CD4-positive, alpha-beta T cell (primary cell): ENCODE measurements around the gene BTBD17. TPM values are rescaled to one million over a fixed set of nuclear protein-coding genes. Genes with fewer than 3 reads are reported as not detected.

Experiments used
- ATAC-seq: fragments of 200-7000 bp; cut with Tn5 transposase; one replicate; pipeline ENCODE4 v1.10.0; 2022; ENCODE audit warnings: mild to moderate bottlenecking; ENCODE audit not compliant: poor library complexity
- CTCF ChIA-PET: fragments of 350-600 bp; sonication (Branson Sonifier 250); formaldehyde crosslinking; loops from one replicate; lab custom pipeline; 2021; ENCODE audit warnings: antibody characterized with exemption, inconsistent platforms; lab: Charles Lee
- POLR2A ChIA-PET: fragments of 350-600 bp; sonication (Branson Sonifier 250); formaldehyde crosslinking; loops from one replicate; lab custom pipeline; 2021; ENCODE audit warnings: antibody characterized with exemption, inconsistent platforms; lab: Charles Lee
- DNase-seq, 14 experiments: peaks; one replicate each; pipeline ENCODE4 v3.0.0-alpha.2; 2013 to 2020; ENCODE audit warnings: mixed read lengths in 2 of 14
- H3K27ac ChIP-seq, 2 donors: one replicate each; pipeline versions ENCODE4 v1.5.1 to v1.7.0; 2013; ENCODE audit warnings: low read length in 2 of 2, low read depth in 1 of 2, mild to moderate bottlenecking in 1 of 2
- H3K27me3 ChIP-seq, 2 experiments: 1 replicate in 1 of 2; 2 replicates in 1 of 2; pipeline versions ENCODE4 v1.6.1 to v1.7.0; 2013; ENCODE audit warnings: low read length in 2 of 2, control low read depth in 1 of 2, mild to moderate bottlenecking in 1 of 2, moderate library complexity in 1 of 2; ENCODE audit not compliant: insufficient read depth in 2 of 2, control insufficient read depth in 1 of 2
- H3K36me3 ChIP-seq: one replicate; pipeline ENCODE4 v1.6.1; 2013; ENCODE audit warnings: low read length, control low read depth; ENCODE audit not compliant: insufficient read depth
- H3K4me1 ChIP-seq: one replicate; pipeline ENCODE4 v1.6.1; 2013; ENCODE audit warnings: low read length, control low read depth; ENCODE audit not compliant: insufficient read depth
- H3K4me3 ChIP-seq: one replicate; pipeline ENCODE4 v1.5.1; 2013; ENCODE audit warnings: mild to moderate bottlenecking, low read length, moderate library complexity
- H3K9me3 ChIP-seq, 2 experiments: 1 replicate in 1 of 2; 2 replicates in 1 of 2; pipeline versions ENCODE4 v1.6.1 to v1.7.0; 2013; ENCODE audit warnings: low read length in 2 of 2, mild to moderate bottlenecking in 2 of 2, control low read depth in 1 of 2, moderate library complexity in 1 of 2; ENCODE audit not compliant: control insufficient read depth in 1 of 2, insufficient read depth in 1 of 2
- H3K27ac Mint-ChIP-seq: one replicate; pipeline ENCODE4 v1.8.0; 2020; ENCODE audit warnings: mixed read lengths
- H3K27me3 Mint-ChIP-seq: one replicate; pipeline ENCODE4 v1.8.0; 2021; ENCODE audit warnings: mixed read lengths
- H3K36me3 Mint-ChIP-seq: one replicate; pipeline ENCODE4 v1.8.0; 2021; ENCODE audit warnings: low read depth, mixed read lengths
- H3K4me1 Mint-ChIP-seq: one replicate; pipeline ENCODE4 v1.8.0; 2021; ENCODE audit warnings: low read depth, mixed read lengths
- H3K4me3 Mint-ChIP-seq: one replicate; pipeline ENCODE4 v1.8.0; 2020; ENCODE audit warnings: mild to moderate bottlenecking, mixed read lengths
- H3K9me3 Mint-ChIP-seq: one replicate; pipeline ENCODE4 v1.8.0; 2020; ENCODE audit warnings: mixed read lengths
- CTCF ChIP-seq: fragments of 200-600 bp; IDR thresholded peaks from one replicate; pipeline ENCODE4 v1.8.0; 2022; ENCODE audit warnings: antibody characterized with exemption, mild to moderate bottlenecking
- intact Hi-C, 2 experiments: fragments of 100-400 bp; cut with DNase I in 1 of 2; cut with micrococcal nuclease in 1 of 2; formaldehyde crosslinking; loops; one replicate each; pipeline versions ENCODE4 v1.15.1 to v1.9.0; 2023 to 2025; cut with DNase I, micrococcal nuclease
- total RNA-seq, 174 experiments: library from RNA in 2 of 174; stranded (reverse) in 2 of 174; gene quantifications; one replicate each; pipeline ENCODE4 v1.2.3 and lab custom pipeline; 2021 to 2026

The BTBD17 gene
- total RNA-seq, 2 experiments from 2014 or later: not detected

GRCh38 chr17:74339537-74340195 lies 22.0 kb downstream of the BTBD17 start:
- no peaks in the 10 kb centered on the region for H3K36me3 ChIP-seq
- CTCF ChIA-PET: no interaction called here

GRCh38 chr17:74337834-74338500 lies 23.7 kb downstream of the BTBD17 start:
- H3K4me1 Mint-ChIP-seq: no peaks in the 10 kb centered on the region
- peaks cover 0 to 2% of the 10 kb centered on the region in 2 experiments for H3K27me3 ChIP-seq
- no peaks in the 10 kb centered on the region for H3K36me3 ChIP-seq
- intact Hi-C loops: no loop called here
- no peak overlapping the region for H3K27ac ChIP-seq
- ChIA-PET CTCF (no interaction called here), POLR2A (no interaction called here)
- ATAC-seq: no peak
- no peaks in the 10 kb centered on the region for H3K36me3 Mint-ChIP-seq
- peaks cover 4% of the 10 kb centered on the region for H3K27me3 Mint-ChIP-seq
- no peak for DNase-seq
- no peak for TF ChIP-seq CTCF
- no peaks in the 10 kb centered on the region for H3K9me3 ChIP-seq
- no peak overlapping the region for H3K27ac Mint-ChIP-seq
- no peak overlapping the region for H3K4me3 Mint-ChIP-seq
- H3K4me3 ChIP-seq: no peak overlapping the region
- H3K4me1 ChIP-seq: no peaks in the 10 kb centered on the region
- H3K9me3 Mint-ChIP-seq: no peaks in the 10 kb centered on the region

More at GRCh38 chr17:74339537-74340195, 22.0 kb downstream of the BTBD17 start:
- no peak overlapping the region for H3K27ac Mint-ChIP-seq
- H3K27ac ChIP-seq: no peak overlapping the region
- no peaks in the 10 kb centered on the region for H3K36me3 Mint-ChIP-seq
- H3K9me3 Mint-ChIP-seq: no peaks in the 10 kb centered on the region
- H3K27me3 ChIP-seq: peaks cover 0 to 2% of the 10 kb centered on the region in 2 experiments
- H3K4me1 Mint-ChIP-seq: no peaks in the 10 kb centered on the region
- POLR2A ChIA-PET: no interaction called here
- no peak overlapping the region for H3K4me3 ChIP-seq
- DNase-seq: no peak
- TF ChIP-seq CTCF: no peak
- no peak for ATAC-seq
- intact Hi-C loops: no loop called here
- no peaks in the 10 kb centered on the region for H3K4me1 ChIP-seq
- H3K27me3 Mint-ChIP-seq: peaks cover 4% of the 10 kb centered on the region
- no peak overlapping the region for H3K4me3 Mint-ChIP-seq
- H3K9me3 ChIP-seq: no peaks in the 10 kb centered on the region

GRCh38 chr17:74336307-74336706 lies 25.4 kb downstream of the BTBD17 start:
- H3K27ac Mint-ChIP-seq: no peak overlapping the region
- ChIA-PET POLR2A (no interaction called here), CTCF (no interaction called here)
- ATAC-seq (no peak), DNase-seq (no peak)
- H3K4me1 Mint-ChIP-seq: no peaks in the 10 kb centered on the region
- peaks cover 4% of the 10 kb centered on the region for H3K27me3 Mint-ChIP-seq
- no peaks in the 10 kb centered on the region for H3K36me3 Mint-ChIP-seq
- no peaks in the 10 kb centered on the region for H3K9me3 ChIP-seq
- intact Hi-C loops: no loop called here
- no peak overlapping the region for H3K4me3 Mint-ChIP-seq
- no peaks in the 10 kb centered on the region for H3K9me3 Mint-ChIP-seq
- no peak for TF ChIP-seq CTCF
- peaks cover 0 to 2% of the 10 kb centered on the region in 2 experiments for H3K27me3 ChIP-seq
- no peaks in the 10 kb centered on the region for H3K36me3 ChIP-seq
- no peak overlapping the region for H3K27ac ChIP-seq
- no peak overlapping the region for H3K4me3 ChIP-seq
- no peaks in the 10 kb centered on the region for H3K4me1 ChIP-seq
